Tibial nerve (tissue), 4 donors: ENCODE measurements around the gene COL3A1.

Source experiments
- EP300 ChIP-seq, 2 donors: sonication (generic); formaldehyde crosslinking; IDR thresholded peaks; one replicate each; pipeline ENCODE4 v1.6.1; 2017; ENCODE audit warnings: antibody characterized with exemption in 2 of 2, mild to moderate bottlenecking in 1 of 2
- POLR2A ChIP-seq, 2 donors: fragments of 450-650 bp; IDR thresholded peaks; one replicate each; pipeline ENCODE4 v1.6.1; 2017; ENCODE audit warnings: antibody characterized with exemption in 2 of 2, mild to moderate bottlenecking in 2 of 2, moderate library complexity in 2 of 2
- TF ChIP-seq, protein P1 (sequence below), 5 experiments: fragments of 200-600 bp in 3 of 5; fragments of 450-650 bp in 2 of 5; sonication (generic) in 3 of 5; IDR thresholded peaks; one replicate each; pipeline ENCODE4 v1.5.1; 2016 to 2019; ENCODE audit warnings: antibody characterized with exemption in 5 of 5, mild to moderate bottlenecking in 3 of 5, moderate library complexity in 2 of 5

GRCh38 chr2:188940171-188940570 is 34.0 kb upstream of the COL3A1 start:
- TF ChIP-seq POLR2A (IDR thresholded peaks at IDR 0.05) (no peak), EP300 (IDR thresholded peaks at IDR 0.05) (no peak)
- TF ChIP-seq, protein P1, sequence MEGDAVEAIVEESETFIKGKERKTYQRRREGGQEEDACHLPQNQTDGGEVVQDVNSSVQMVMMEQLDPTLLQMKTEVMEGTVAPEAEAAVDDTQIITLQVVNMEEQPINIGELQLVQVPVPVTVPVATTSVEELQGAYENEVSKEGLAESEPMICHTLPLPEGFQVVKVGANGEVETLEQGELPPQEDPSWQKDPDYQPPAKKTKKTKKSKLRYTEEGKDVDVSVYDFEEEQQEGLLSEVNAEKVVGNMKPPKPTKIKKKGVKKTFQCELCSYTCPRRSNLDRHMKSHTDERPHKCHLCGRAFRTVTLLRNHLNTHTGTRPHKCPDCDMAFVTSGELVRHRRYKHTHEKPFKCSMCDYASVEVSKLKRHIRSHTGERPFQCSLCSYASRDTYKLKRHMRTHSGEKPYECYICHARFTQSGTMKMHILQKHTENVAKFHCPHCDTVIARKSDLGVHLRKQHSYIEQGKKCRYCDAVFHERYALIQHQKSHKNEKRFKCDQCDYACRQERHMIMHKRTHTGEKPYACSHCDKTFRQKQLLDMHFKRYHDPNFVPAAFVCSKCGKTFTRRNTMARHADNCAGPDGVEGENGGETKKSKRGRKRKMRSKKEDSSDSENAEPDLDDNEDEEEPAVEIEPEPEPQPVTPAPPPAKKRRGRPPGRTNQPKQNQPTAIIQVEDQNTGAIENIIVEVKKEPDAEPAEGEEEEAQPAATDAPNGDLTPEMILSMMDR (IDR thresholded peaks at IDR 0.05): no peak
